ENCODE measurements around the gene HOXC12.

Gene HOXC12

GRCh38 chr12:53978477-53979356 lies 24.0 kb downstream of the HOXC12 start:
- no peak for FAIRE-seq
- DNase-seq (ENCODE audit: insufficient read length, low spot score) = no peak
- no peak for TF ChIP-seq CTCF (IDR thresholded peaks at IDR 0.05; ENCODE audit: insufficient read depth, missing control alignments)

- TF ChIP-seq CTCF (IDR thresholded peaks at IDR 0.05; ENCODE audit: insufficient read depth, missing control alignments) = no peak
- DNase-seq (ENCODE audit: insufficient read length, low spot score) = no peak
- FAIRE-seq = no peak
Measured at GRCh38 chr12:53980104-53980801, 25.6 kb downstream of the HOXC12 start.

- FAIRE-seq = no peak
- no peak for TF ChIP-seq CTCF (IDR thresholded peaks at IDR 0.05; ENCODE audit: insufficient read depth, missing control alignments)
- DNase-seq (ENCODE audit: insufficient read length, low spot score) = no peak
Measured at GRCh38 chr12:53980802-53981496, 26.2 kb downstream of the HOXC12 start.

- no peak for TF ChIP-seq CTCF (IDR thresholded peaks at IDR 0.05; ENCODE audit: insufficient read depth, missing control alignments)
- FAIRE-seq (no peak), DNase-seq (ENCODE audit: insufficient read length, low spot score) (no peak)
Measured at GRCh38 chr12:53981634-53982565, 27.2 kb downstream of the HOXC12 start.

- FAIRE-seq (no peak), DNase-seq (ENCODE audit: insufficient read length, low spot score) (no peak)
- TF ChIP-seq CTCF (IDR thresholded peaks at IDR 0.05; ENCODE audit: insufficient read depth, missing control alignments) = no peak
Measured at GRCh38 chr12:53982648-53983567, 28.2 kb downstream of the HOXC12 start.

GRCh38 chr12:53983568-53983949 lies 28.9 kb downstream of the HOXC12 start:
- FAIRE-seq (no peak), DNase-seq (ENCODE audit: insufficient read length, low spot score) (no peak)
- no peak for TF ChIP-seq CTCF (IDR thresholded peaks at IDR 0.05; ENCODE audit: insufficient read depth, missing control alignments)

Measured in D721Med (cell line).